Limb (tissue), 2 donors: ENCODE measurements around the gene NKTR.
A peak's percentile ranks its signal among the peaks of the same experiment; 100 is the strongest.

Experiments used
- DNase-seq, 2 donors: peaks; one replicate each; pipeline ENCODE4 v3.0.0-alpha.2; 2016; ENCODE audit errors: extremely low spot score in 2 of 2

The NKTR gene

GRCh38 chr3:42694366-42694765 lies 93.9 kb downstream of the NKTR start:
- DNase-seq = no peak

DNA sequence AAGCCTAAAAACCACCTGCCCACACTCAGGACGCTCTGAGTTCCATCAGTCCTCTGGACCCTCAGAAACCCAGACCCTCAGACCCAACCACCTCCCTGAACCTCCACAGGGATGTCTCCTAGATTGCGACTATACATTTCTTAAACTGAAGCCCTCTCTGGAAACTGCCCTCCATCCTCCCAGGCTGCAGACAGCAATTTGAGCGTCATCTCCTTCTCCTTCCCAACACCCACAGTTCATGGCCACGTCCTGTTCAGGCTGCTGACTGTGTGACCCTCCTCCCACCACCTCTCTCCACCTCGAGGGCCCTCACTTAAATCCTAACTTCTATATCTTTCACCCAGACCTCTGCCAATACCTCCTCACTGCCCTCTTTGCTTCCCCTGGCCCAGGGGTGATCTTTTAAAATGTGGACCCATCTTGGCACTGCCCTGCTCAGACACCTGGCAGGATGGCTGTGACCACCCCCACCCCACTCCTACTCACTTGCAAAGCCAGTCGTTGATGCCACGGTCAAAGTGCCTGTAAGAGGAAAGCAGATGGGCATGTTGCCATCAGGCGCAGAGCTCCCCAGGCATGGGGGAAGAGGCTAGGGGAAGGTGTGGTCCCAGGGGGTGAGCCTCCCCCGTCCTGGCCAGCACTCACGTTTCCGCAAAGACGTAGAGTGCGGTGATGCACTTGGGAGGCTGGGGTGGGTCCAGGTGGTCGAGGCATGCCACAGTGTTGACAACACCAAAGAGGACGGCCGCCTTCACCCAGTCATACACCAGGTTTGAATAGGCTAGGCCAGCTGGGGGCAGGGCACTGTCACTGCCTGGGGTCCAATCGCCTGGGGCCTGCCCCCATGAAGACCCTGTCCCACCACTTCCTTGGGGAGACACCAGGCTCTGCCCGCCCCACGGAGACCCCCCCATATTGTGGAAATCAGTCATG lies 96.1 kb downstream of the NKTR start:
- DNase-seq = peak in 1 of 2 donors; percentile 16

- no peak for DNase-seq
Observed at GRCh38 chr3:42697289-42698051, 97.0 kb downstream of the NKTR start.
